ENCODE results near the gene FGFRL1. TPM values are rescaled to one million over a fixed set of nuclear protein-coding genes. Genes with fewer than 3 reads are reported as not detected.

Gene FGFRL1
- polyA plus RNA-seq, 1 experiment = 11.2 TPM

- no peak overlapping the region for H3K27ac ChIP-seq (ENCODE audit: low read depth, low read length)
- peaks cover 22% of the 10 kb centered on the region for H3K27me3 ChIP-seq (ENCODE audit: control insufficient read depth, insufficient read depth, low read length)
- CTCF ChIA-PET = no interaction called here
- DNase-seq (ENCODE audit: low read depth, low spot score) = no peak
- TF ChIP-seq CTCF (IDR thresholded peaks at IDR 0.05; ENCODE audit: low read depth, low read length) = no peak
- H3K4me3 ChIP-seq (ENCODE audit: low read depth, low read length) = no peak overlapping the region
- POLR2A ChIA-PET = interaction anchor here (0.6 kb wide), 1 partner anchor 296 kb away, joined by 3 read pairs; no protein-coding TSS in a partner anchor
- peaks cover 14% of the 10 kb centered on the region for H3K9me3 ChIP-seq (ENCODE audit: control insufficient read depth, insufficient read depth, low read length)
Measured at GRCh38 chr4:1048773-1049590, 37.6 kb downstream of the FGFRL1 start.

- H3K9me3 ChIP-seq (ENCODE audit: control insufficient read depth, insufficient read depth, low read length) = peaks cover 14% of the 10 kb centered on the region
- H3K4me3 ChIP-seq (ENCODE audit: low read depth, low read length) = no peak overlapping the region
- H3K27ac ChIP-seq (ENCODE audit: low read depth, low read length) = no peak overlapping the region
- H3K27me3 ChIP-seq (ENCODE audit: control insufficient read depth, insufficient read depth, low read length) = peaks cover 22% of the 10 kb centered on the region
- CTCF ChIA-PET = no interaction called here
- POLR2A ChIA-PET = interaction anchor here (0.6 kb wide), 1 partner anchor 296 kb away, joined by 3 read pairs; no protein-coding TSS in a partner anchor
- TF ChIP-seq CTCF (IDR thresholded peaks at IDR 0.05; ENCODE audit: low read depth, low read length) = no peak
- no peak for DNase-seq (ENCODE audit: low read depth, low spot score)
Measured at GRCh38 chr4:1049591-1049905, 38.1 kb downstream of the FGFRL1 start.

- TF ChIP-seq CTCF (IDR thresholded peaks at IDR 0.05; ENCODE audit: low read depth, low read length) = no peak
- Histone ChIP-seq H3K27ac (ENCODE audit: low read depth, low read length) (no peak overlapping the region), H3K9me3 (ENCODE audit: control insufficient read depth, insufficient read depth, low read length) (peaks cover 14% of the 10 kb centered on the region), H3K4me3 (ENCODE audit: low read depth, low read length) (no peak overlapping the region), H3K27me3 (ENCODE audit: control insufficient read depth, insufficient read depth, low read length) (peaks cover 26% of the 10 kb centered on the region)
- CTCF ChIA-PET = no interaction called here
- DNase-seq (ENCODE audit: low read depth, low spot score) = no peak
- POLR2A ChIA-PET = no interaction called here
Measured at GRCh38 chr4:1050486-1051213, 39.2 kb downstream of the FGFRL1 start.

- ChIA-PET CTCF (no interaction called here), POLR2A (no interaction called here)
- TF ChIP-seq CTCF (IDR thresholded peaks at IDR 0.05; ENCODE audit: low read depth, low read length) = no peak
- H3K27me3 ChIP-seq (ENCODE audit: control insufficient read depth, insufficient read depth, low read length) = peaks cover 31% of the 10 kb centered on the region
- peaks cover 14% of the 10 kb centered on the region for H3K9me3 ChIP-seq (ENCODE audit: control insufficient read depth, insufficient read depth, low read length)
- no peak overlapping the region for H3K4me3 ChIP-seq (ENCODE audit: low read depth, low read length)
- H3K27ac ChIP-seq (ENCODE audit: low read depth, low read length) = no peak overlapping the region
- no peak for DNase-seq (ENCODE audit: low read depth, low spot score)
Measured at GRCh38 chr4:1051472-1051871, 40.0 kb downstream of the FGFRL1 start.

- H3K4me3 ChIP-seq (ENCODE audit: low read depth, low read length) = no peak overlapping the region
- no peak overlapping the region for H3K27ac ChIP-seq (ENCODE audit: low read depth, low read length)
- TF ChIP-seq CTCF (IDR thresholded peaks at IDR 0.05; ENCODE audit: low read depth, low read length) = no peak
- POLR2A ChIA-PET = no interaction called here
- H3K27me3 ChIP-seq (ENCODE audit: control insufficient read depth, insufficient read depth, low read length) = peaks cover 38% of the 10 kb centered on the region
- CTCF ChIA-PET = no interaction called here
- no peak for DNase-seq (ENCODE audit: low read depth, low spot score)
- peaks cover 14% of the 10 kb centered on the region for H3K9me3 ChIP-seq (ENCODE audit: control insufficient read depth, insufficient read depth, low read length)
Measured at GRCh38 chr4:1052231-1052671, 40.8 kb downstream of the FGFRL1 start.
